ENCODE results near the gene TMUB1.
A peak's percentile ranks its signal among the peaks of the same experiment; 100 is the strongest.

TMUB1 gene, protein sequence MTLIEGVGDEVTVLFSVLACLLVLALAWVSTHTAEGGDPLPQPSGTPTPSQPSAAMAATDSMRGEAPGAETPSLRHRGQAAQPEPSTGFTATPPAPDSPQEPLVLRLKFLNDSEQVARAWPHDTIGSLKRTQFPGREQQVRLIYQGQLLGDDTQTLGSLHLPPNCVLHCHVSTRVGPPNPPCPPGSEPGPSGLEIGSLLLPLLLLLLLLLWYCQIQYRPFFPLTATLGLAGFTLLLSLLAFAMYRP

DNA sequence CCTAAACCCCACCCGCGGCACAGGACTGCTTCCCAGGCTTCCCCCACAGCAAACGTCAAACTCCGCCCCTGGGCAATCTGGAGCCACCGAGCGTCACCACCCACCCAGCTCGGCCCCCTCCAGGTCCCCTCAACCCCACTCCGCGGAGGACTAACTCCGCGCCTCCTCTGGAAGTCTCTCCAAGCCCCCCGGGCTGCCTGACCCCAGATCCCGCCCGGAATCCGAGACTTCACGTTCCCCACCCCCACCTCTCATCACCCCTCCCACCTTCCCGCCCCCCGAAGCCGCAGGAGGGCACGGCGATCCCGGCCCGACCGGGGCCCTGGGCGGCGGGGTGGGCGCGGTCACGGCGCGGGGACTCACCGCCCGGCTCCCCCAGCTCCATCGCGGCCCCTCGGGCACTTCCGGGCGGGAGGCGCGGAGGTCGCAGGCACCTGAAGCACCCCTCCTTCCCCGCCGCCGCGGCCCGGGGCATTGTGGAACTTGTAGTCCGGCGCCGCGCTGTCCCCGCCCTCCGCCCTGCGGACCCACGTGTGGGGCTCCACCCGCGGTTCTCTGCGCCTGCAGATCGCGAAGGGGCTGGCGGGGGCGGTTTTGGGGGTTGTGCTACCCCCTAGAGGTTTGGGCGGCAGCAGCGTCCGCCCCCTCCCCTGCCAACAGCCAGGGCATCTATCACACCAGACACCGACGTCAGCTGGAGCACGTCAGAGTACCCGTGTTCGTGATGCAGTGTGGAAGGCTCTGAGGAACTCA, at the start of gene TMUB1:
Gene TMUB1, minus strand, starts transcription at position 423 of the 753 bp plus-strand sequence. CDS start 930 bp downstream, outside the sequence.
- DNase-seq: peak; percentile 42 to 73 (median 70)

DNA sequence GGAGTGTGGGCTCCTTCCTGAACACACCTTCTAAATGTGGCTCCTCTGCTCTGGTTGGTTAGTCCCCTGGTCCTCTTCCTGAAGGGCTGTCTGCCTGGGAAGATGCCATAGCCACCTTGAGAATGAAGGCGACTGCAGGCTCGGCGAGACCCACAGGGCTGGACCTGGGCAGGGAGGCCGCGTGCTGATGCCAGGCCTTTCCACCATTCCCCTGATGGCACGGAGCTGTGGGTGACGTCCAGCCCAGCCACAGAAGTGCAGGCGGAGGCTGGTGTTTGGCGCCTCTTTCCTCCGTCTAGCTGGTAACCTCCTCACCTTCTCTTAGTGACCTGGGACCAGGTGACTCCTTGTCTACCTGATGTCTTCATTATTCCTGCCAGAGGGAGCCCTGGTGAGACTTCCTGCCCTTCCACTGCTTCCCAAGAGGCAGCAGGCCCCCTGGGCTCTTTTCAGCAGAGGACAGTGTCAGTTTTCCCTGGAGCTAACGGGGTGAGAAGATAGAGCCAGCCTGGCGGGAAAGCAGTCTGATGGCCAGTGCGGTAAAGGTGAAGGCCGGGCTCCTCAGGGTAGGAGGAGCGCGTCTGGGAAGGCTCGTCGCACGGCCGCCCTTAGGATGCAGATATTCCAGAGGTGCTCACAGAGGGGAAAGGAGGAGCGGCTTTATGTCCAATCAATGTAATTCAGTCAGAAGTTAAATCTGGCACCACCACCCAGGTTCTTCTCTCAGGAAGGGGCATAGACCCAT, 49.3 kb upstream of the TMUB1 start:
- DNase-seq: no peak

DNA sequence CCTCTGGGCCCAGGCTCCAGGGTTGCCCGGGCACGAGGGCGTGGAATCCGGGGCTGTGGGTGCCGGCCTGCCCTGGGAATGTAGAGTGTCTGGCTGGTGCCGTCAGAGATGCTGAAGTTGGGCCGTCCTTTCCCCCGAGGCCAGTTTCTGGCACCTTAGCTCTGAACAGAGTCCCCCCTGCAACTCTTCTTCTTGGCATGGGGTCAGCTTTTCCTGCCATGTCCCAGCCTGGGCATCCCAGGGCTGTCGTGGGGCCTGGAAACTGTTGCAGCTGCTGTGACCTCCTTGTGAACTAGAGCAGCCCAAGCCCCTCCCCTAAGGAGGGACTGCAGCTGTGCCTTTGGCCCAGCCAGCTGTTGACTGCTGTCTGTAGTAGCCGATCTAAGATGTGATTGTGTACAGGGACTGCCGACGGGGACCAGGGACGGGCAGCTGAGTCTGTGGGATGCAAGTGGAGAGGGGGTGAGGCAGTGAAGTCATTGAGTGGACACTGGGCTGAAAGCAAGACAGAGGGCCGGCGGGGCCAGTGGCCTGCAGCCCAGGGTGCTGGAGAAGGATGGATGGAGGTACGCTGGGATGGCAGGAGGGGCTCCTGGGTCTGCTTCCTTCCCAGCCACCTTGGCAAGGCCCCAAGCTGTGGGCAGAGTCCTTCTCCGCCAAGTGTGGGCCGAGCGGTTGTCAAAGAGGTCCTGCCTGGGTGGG, 48.5 kb upstream of the TMUB1 start:
- no peak for DNase-seq

DNA sequence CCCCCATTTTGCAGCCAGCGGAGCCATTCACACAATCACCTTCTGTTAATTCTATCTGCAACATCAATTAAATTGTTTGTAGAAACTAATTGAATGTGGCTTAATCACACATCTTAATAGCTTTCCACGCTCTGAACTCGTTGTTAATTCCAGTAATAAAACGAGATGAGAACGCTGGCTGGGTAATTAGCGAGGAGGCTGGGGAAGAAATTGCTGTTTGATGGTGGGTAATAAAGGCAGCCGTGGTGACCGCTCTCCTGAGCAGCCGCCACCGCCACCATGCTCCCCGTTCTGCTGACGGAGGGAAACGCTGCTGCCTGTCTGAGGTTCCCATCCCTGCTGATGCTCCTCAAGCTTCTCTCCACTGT, 47.9 kb upstream of the TMUB1 start:
- no peak for DNase-seq

DNA sequence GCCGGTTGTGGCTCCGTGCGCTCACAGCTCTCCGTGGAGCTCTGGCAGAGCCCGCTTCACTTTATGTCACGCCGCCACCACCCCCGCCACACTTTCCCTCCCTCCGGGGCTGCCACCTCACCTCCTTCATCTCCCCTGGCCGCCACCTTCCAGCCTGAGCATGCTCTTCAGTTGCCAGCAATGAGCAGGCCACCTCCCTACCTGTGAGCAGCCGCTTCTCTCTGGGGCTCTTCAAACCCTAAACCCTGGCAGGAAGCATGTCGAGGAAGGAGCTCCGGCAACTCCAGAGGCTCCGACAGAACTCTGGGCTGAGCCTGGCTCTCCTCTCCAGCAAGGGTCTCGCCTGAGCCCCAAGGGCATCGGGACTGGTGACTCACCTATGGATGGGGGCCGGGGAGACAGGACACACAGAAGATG, 47.5 kb upstream of the TMUB1 start:
- DNase-seq: no peak

DNA sequence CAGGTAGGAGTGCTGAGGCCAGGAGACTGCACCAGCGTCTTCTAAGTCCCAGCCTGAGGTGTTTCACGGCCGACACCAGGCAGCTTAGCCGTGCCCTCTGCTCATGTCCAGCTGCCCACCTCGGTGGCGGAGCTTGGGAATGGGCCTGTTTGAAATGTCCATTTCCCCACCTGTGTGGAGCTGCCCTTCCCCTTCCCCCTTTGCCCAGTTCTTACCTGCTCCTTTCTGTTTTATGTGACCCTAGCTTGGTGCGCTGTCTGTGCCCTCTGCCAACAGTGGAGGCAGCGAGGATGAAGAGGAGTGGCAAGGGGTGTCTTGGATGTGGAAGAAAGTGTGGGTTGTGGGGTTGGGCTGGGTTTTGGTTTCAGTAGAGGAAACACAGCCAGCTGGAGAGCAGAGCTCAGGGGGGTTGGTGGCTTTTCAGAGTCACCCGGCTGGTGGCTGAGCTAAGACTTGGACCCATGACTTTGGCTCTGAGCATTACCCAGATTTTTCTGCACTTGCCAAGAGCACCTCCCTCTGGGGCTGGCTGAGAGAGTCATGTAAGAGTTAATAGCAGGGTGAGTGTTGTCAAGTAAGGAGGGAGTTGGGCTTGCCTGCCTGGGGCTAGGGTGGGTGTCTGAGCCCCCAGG, 46.8 kb upstream of the TMUB1 start:
- no peak for DNase-seq

DNA sequence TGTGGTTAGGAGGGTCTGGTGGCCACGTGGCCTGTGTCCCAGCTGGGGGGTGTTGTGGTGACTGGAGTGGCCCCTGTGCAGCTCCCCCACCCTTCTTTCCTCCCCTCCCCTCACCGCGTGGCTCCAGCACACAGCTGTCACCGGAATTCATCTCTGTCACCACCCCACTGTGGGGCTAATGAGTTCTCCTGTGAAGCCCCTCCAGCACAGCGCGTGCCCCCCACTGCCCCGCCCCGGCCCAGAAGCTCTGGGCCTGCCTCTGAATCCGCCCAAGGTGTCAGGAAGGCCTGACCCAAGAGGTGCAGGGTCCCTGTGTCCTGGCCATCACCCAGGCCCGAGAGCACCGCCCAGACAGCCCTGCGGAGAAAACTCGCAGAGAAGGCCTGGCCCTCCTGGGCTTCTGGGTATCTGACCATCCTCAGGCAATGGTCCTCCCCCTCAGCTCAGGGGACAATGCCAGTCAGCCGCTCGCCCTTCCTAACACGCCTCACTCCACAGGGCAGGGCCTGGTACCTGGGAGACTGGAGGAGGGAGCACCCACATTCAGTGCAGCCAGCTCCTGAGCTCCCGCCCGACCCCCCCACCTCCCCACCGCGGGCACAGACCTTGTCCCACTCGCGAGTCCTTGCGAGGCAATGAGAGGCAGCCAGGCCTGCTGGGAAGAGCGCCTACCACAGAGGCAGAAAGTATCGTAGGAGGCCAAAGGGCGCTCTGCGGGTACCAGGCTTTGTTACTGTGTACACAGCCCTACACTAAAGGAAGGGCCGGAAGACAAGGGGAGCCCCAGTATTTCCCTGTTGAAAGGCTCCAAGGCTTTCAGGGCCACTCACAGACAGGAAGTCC, 46.0 kb upstream of the TMUB1 start:
- DNase-seq: no peak

DNA sequence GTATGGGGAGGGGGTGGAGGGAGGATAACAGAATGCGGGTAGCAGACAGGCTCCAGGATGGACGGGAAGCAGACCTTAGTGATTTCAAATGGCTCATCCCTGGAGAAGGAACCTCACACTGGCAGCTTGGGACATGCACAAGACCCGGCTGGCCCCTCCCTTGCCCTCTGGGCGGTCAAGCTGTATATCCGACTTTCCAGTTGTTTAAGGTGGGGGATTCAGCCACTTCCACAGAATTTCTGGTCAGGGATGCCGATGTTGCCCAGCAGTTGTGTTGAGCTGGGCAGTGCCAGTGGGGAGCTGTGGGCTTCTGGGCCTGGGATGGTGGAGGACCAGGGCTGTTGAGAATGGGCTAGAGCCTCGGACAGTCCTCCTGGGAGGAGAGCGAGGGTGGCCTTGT, 45.4 kb upstream of the TMUB1 start:
- no peak for DNase-seq

DNA sequence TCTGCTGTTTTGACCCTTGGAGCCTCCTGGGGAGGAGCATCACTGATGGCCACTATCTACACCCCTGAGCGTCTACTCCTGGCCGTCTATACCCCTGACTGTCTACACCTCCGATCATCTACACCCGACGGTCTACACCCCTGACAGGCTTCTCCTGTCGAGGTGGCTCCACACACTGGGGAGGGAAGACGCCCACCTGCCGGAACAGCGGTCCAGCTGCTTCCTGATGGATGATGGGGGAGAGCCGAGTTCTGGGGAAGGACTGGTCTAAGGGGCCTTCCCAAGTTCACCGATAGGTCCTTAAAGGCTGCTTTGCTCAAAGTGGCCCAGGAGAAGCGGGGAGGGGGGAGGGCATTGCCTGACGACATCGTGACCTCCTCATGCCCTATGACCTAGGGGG, 44.9 kb upstream of the TMUB1 start:
- no peak for DNase-seq

DNA sequence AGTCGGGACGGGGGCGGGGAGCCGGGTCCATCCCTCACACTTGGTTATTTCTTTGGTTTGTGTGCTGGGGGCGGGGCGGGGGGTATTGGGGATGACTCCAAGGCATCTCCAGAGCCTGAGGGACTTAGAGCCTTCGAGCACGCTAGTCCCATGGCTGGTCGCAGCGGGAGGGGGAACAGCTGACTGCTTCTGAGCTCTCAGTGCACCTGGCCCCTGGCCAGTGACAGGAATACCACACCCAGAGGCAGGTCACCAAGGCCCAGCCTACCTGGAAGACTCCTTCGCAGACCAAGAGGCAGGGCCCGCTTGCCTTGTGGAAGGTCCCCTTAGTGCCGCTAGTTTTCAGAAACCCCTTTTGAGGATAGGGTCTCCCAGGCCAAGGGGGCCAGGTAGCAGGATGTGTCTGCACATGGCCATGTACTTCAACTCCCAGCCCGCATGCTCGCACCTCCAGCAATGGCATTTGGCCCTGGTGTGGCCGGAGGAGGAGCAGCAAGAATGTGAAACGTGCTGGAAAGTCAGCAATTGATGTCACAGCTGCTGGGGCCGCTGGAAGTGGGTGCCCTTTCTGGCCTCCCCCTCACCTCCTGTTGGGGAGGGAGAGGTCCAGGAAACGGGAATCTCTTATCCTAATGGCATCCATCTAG, 43.3 kb upstream of the TMUB1 start:
- no peak for DNase-seq

DNA sequence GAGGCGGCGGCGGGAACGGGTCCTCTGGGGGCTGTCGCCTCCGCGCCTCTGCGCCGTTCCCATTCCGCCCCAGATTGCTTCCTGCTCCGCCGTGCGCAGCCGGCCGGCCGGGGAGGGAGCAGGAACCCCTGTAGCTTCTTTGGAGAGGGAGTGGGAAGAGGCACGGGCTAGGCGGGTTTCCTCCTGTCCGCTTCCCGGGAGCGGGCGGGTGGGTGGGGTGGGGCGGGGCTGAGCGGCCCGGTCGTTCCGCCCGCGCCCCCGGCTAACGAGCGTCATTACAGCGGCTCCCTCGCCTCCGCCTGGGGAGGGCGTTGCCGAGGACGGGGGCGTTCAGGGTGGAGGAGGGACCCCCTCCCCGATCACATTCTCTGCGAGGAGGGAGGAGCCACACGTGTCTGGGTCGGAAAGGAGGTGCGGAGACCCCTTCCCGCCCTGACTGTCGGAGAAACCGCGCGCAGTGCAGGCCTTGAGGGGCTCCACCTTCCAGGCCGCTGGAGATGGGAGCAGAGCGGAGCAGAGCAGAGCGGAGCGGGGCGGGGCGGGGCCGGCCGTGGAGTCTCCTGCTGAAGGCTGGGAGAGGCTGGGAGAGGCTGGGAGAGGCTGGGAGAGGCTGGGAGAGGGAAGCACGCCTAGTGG, 42.7 kb upstream of the TMUB1 start:
- no peak for DNase-seq

DNA sequence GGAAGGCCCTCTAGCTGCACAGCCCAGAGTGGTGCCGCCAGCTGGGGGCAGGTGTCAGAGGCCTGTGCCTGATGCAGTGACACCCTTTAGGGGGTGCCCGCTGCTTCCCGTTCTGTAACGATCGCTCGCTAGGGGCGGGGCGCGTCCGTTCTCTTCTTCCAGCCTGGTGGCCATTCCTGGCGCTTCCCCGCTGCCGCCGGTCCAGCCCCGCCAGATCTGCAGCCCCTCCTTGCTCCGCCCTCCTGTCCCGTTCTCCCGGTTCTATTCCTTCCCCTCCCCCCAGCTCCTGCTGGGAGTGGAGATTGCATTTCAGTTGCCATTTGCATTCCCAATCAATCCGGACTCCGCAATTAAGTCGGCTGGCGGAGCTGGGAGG, 42.2 kb upstream of the TMUB1 start:
- no peak for DNase-seq

DNA sequence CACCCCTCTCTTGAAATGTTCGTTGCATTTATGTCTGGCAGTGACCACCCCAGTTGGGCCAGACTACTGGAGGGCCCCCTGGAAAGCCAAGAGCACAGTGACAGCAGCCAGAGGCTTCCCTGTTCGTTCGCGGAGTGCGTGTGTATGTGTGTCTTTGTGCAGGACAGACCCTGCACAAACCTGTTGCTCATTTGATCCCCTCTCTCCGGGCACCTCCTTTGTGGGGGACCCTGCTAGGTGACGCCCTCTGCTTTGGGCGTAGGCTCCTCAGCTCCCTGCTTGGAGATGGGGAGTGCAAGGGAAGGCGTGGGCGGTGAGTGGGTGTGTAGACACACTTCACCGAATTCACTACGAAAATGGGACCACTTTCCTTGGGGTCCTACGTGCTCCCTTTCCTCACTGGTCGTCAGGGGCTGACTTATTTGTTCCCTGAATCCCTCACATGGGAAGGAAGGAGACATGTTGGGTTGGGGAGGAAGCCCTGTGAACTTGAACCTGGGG, 41.7 kb upstream of the TMUB1 start:
- DNase-seq: no peak

DNA sequence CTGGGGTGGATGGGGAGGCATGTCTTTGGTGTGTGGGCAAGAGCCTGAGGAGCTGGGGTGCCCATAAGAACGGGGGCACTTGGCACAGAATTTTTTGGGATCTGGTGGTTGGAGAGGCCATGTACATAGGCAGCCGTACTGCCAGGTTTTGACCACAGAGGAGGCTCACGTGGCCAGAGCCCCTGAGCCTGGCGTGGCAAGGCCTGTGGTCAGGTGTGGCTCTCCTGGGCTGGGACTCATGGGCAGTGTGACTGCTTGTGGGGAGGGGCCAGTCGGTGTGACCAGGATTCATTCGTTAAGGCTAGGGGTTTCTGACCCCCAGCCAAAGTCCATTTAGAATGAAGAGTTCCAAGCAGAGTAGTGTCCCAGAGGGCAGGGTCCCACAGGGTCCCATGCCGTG, 41.2 kb upstream of the TMUB1 start:
- DNase-seq: no peak

DNA sequence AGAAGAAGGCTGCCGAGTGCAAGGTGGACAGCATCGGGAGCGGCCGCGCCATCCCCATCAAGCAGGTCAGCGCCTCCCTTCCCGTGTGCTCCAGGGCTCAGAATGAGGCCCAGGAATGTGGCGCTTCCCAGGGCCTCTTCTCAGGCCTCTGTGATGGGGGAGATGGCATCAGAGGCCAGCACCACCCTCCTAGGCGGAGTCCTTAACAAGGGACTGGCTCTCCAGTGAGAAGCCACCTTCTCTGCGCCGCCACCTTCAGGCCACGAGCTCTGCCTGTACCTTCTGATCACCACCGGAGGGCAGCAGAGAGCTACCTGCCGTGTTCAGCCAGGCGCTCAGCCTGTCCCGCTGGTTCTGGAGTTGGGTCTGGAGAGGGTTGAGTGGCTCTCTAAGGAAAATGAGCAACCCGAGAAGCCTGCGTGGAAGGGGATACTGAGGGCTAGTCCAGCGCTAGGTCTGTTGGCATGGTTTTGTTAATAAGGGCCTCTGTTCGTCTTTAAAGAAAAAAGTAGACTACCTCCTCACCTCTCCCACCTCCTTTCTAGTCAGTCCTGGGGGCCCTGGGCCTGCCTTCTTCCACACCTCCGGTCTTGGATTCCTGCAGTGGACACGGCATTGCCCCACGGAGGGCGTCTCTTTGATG, 40.6 kb upstream of the TMUB1 start:
- DNase-seq: peak; percentile 66 to 73 (median 68)

DNA sequence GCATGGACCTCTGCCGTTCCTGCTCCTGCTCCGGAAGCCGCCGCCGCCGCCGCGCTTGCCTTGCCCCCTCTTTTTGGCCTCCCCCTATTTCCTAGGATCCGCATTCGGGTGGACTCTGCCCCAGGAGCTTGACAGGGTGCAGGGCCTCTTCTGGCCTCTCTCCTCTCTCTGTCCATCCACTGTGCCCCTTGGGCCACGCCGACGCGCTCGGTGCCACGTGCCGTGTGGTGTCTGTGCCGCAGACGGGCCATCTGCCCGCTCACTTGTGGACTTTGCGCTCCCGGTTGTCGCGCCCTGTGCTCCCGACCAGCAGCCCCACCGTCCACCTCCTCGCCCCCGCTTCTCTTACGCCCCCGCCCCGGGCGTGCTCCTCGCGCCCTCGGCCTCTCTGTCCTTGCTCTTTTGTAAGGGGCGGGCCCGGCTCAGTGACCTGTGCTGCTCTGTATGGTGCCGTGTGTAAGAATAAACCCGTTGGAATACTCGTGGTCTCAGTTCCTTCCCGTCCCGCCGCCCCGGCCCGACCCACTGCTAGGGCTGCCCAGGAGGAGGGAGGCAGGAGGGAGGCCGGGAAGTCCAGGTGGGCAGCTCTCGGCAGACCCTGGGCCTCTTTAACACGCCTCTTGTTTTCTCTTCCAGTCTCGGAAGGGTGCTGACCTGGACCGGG, 40.0 kb upstream of the TMUB1 start:
- no peak for DNase-seq

DNA sequence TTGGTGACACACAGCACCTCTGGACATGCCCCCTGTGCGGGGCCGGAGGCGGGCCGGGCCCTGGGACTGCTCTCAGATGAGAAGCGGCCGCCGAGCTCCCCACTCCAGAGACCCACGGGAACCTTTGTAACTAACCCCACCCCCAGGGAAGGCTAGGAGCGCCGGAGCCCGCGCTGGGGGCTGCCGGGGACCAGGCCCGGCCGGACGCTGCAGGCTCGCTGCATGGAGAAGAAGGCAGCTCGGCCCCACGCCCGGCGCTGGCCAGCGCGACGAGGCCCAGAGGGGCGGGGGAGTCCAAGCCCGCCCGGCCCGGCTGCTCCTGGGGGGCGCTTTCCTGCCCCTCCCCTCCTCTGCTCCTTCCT, 39.5 kb upstream of the TMUB1 start:
- DNase-seq: no peak

DNA sequence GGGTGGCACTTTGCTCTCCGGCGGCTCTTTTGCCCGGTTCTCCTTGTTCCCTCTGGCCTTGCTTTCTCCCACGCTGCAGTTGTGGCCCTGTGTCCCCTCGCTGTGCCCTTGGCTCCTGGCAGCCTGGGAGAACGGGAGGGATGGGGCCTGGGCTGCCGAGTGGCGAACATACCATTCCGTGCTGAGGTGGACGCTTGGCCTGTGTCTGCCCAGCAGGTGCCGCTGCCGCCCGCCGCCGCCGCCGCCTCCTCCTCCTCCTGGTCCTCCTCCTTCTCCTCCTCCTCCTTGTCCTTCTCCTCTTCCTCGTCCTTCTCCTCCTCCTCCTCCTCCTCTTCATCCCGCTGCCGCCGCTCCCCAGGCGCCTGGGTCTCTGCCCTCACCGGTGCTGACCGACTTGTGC, 39.0 kb upstream of the TMUB1 start:
- no peak for DNase-seq

DNA sequence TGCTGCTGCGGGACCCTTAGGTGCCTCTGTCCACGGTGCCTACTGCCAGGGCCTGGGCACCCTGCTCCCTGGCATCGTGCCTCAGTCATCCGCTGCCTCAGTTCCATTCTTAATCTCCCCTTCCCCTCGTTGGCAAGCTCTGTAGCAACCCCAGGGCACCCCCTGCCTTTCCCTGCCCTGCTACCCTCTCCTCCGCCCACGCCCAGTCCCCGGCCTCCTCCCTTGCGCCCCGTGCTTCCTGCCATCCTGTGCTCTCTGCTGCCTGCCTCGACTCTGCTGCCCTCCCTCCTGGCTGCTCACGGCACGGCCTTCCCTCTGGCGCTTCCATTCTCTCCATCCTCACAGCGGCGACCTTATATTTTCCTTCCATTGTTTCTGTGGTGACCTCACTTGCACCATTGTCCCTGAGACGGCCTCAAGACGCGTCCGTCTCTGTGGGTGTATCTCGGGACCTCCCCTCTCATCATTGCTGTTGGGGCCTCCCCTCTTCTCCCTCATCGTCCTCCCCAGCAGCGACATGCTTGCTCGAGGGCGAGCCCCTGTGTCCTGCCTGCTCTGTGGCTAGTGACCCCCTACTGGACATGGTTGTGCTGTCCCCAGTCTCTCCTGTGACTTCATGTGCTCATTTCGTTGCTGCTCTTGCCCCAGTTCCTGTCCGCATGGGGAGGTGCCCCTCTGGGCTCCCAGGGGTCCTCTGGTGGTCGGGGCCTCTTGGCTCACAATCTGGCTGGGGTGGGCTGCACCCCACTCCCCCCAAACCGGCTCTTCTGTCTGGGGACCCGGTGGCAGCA, 38.3 kb upstream of the TMUB1 start:
- no peak for DNase-seq
